ENCODE results near the gene FAM227A. TPM values are rescaled to one million over a fixed set of nuclear protein-coding genes. Genes with fewer than 3 reads are reported as not detected.
"Not testable (repeated sequence)": the region's sequence is repeated elsewhere in the genome, so short reads cannot be mapped to it uniquely, and the experiment has no call there.

FAM227A gene
- total RNA-seq, 2 donors from 2014 or later = 0.37 to 1.2 TPM

DNA sequence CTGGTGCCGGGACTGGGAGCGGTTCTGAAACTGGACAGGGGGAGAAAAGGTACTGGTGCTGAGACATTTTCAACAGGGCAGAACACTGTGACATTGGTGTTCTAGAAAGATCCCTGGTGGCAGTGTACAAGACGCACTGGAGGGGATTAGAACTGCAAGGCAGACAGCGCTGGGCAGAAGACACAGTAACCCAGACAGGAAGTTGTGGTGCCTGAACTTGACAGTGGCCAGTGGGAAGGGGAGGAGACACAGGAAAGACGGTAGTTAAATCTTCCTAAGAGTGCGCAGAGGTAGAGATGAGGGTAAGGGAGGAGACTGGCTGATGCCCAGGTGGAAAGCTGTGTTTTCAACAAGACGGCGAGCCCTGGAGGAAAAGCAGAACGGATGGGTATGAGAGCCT, 24.5 kb downstream of the FAM227A start:
- ATAC-seq = peak; percentile 47 to 61
- Mint-ChIP-seq H3K9me3 (no peaks in the 10 kb centered on the region), H3K27ac (peak overlapping the region; percentile 60 to 67), H3K36me3 (no peaks in the 10 kb centered on the region)
- DNase-seq (ENCODE audit: low spot score in 2 of 2) = no peak

- Mint-ChIP-seq H3K9me3 (no peaks in the 10 kb centered on the region), H3K27ac (no peak overlapping the region), H3K36me3 (no peaks in the 10 kb centered on the region)
- ATAC-seq (no peak), DNase-seq (ENCODE audit: low spot score in 2 of 2) (no peak)
These were observed 27.1 kb downstream of the FAM227A start for GRCh38 chr22:38629108-38629507.

- H3K27ac Mint-ChIP-seq = no peak overlapping the region
- ATAC-seq = no peak
These were observed 27.7 kb downstream of the FAM227A start for GRCh38 chr22:38628444-38628843.

GRCh38 chr22:38623351-38623750, 32.8 kb downstream of the FAM227A start:
- DNase-seq (ENCODE audit: low spot score in 2 of 2) (no peak), ATAC-seq (no peak)

More at GRCh38 chr22:38628444-38628843, 27.7 kb downstream of the FAM227A start:
- H3K36me3 Mint-ChIP-seq = no peaks in the 10 kb centered on the region
- no peaks in the 10 kb centered on the region for H3K9me3 Mint-ChIP-seq
- no peak for DNase-seq (ENCODE audit: low spot score in 2 of 2)

GRCh38 chr22:38618682-38619081, 37.5 kb downstream of the FAM227A start:
- Mint-ChIP-seq H3K27ac (no peak overlapping the region), H3K36me3 (peaks cover 0 to 14% of the 10 kb centered on the region in 2 donors), H3K9me3 (peaks cover 0 to 4% of the 10 kb centered on the region in 2 donors)
- ATAC-seq = no peak
- DNase-seq (ENCODE audit: low spot score in 2 of 2) = no peak

More at GRCh38 chr22:38623351-38623750, 32.8 kb downstream of the FAM227A start:
- Mint-ChIP-seq H3K36me3 (peaks cover 0 to 7% of the 10 kb centered on the region in 2 donors), H3K27ac (no peak overlapping the region), H3K9me3 (peaks cover 0 to 1% of the 10 kb centered on the region in 2 donors)

DNA sequence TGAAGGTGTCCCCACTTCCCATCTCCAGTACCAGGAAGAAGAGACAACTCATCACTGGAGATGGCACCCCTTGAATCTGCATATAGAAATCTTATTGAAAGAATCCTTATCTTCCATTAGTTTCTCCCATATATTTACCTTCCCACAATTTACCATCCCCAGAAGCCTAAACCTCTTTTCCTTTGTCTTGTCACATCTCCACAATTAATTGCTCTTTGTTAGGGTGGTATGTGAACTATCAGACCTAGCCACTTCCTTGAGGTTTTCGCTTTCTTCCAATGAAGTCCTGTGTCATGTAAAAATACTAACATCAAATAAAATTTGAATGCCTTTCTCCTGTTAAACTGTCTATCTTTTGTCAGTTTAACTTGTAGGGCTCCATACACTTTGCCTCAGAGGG, 37.9 kb downstream of the FAM227A start:
- ATAC-seq (no peak), DNase-seq (ENCODE audit: low spot score in 2 of 2) (no peak)
- peaks cover 0 to 14% of the 10 kb centered on the region in 2 donors for H3K36me3 Mint-ChIP-seq
- peaks cover 0 to 4% of the 10 kb centered on the region in 2 donors for H3K9me3 Mint-ChIP-seq
- no peak overlapping the region for H3K27ac Mint-ChIP-seq

DNA sequence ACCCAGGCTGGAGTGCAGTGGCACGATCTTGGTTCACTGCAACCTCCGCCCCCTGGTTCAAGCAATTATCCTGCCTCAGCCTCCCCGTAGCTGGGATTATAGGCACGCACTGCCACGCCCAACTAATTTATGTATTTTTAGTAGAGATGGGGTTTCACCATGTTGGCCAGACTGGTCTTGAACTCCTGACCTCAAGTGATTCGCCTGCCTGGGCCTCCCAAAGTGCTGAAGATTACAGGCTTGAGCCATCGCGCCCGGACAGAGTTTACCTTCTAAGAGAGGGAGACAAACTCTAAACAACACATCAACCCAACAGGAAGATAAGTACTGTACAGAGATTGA, 41.2 kb downstream of the FAM227A start:
- H3K36me3 Mint-ChIP-seq = peaks cover 0 to 14% of the 10 kb centered on the region in 2 donors
- DNase-seq (ENCODE audit: low spot score in 2 of 2); H3K27ac Mint-ChIP-seq; H3K9me3 Mint-ChIP-seq; ATAC-seq: not testable (repeated sequence)

- ATAC-seq (no peak), DNase-seq (ENCODE audit: low spot score in 2 of 2) (peak in 1 of 2 donors; percentile 0)
- Mint-ChIP-seq H3K27ac (no peak overlapping the region), H3K36me3 (peaks cover 0 to 14% of the 10 kb centered on the region in 2 donors), H3K9me3 (peaks cover 0 to 4% of the 10 kb centered on the region in 2 donors)
These were observed 41.7 kb downstream of the FAM227A start for GRCh38 chr22:38614332-38615063.

DNA sequence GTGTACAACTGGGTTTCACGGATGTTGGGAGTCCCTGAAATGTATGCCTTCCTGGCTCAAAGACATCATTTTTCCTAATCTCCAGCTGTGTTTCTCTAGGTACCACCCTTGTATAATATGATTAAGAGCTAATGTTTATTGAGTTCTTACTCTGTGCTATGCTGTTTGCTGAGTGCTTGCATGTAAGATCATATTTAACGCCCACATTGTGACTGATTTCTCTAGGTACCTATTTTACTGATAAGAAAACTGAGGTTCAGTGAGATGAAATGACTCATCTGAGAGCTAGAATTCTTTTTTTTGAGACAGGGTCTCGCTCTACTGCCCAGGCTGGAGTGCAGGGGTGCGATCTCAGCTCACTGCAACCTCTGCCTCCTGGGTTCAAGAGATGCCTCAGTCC, 42.6 kb downstream of the FAM227A start:
- peak; percentile 61 to 88 for ATAC-seq

DNA sequence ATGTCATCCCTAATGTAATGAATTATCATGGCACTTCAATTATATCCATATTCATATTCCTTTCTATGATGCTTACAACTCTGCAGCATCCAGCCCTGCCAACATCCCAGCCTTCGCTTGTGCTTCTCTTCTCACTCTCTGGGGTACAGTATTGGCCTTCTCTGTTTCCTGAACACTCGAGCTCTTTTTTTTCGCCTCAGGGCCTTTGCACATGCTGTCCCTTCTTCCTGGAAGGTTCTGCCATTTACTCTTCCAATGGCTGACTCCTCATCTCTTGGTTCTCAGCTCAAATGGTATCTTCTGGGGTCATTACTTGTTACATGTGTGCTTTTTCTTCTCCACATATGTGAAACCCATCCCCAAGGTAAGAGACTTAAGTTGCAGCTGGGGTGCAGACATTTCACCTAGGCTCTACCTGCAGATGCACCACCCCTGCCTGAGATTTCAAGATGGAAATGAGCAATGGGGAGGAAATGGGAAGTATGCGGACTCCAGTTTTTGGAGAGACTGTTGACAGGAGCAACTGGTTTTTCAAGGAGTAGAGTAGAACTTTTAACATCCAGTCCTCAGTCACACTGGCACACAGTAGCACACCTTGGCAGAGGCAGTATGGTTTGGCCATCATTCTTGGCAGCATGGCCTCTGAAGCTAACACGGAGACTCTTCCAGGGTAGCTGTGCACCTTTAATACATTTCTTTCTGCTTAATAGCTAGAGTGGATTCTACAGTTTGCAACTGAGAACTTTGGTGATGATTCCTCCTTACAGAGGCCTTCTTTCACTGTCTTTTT, 43.8 kb downstream of the FAM227A start:
- peak in 1 of 2 donors; percentile 7 for DNase-seq (ENCODE audit: low spot score in 2 of 2)
- ATAC-seq = no peak
- Mint-ChIP-seq H3K27ac (no peak overlapping the region), H3K9me3 (no peaks in the 10 kb centered on the region), H3K36me3 (no peaks in the 10 kb centered on the region)

More for the DNA sequence above, 42.6 kb downstream of the FAM227A start:
- H3K27ac Mint-ChIP-seq = no peak overlapping the region
- DNase-seq (ENCODE audit: low spot score in 2 of 2) = no peak
- peaks cover 0 to 10% of the 10 kb centered on the region in 2 donors for H3K36me3 Mint-ChIP-seq
- H3K9me3 Mint-ChIP-seq = peaks cover 0 to 4% of the 10 kb centered on the region in 2 donors

DNA sequence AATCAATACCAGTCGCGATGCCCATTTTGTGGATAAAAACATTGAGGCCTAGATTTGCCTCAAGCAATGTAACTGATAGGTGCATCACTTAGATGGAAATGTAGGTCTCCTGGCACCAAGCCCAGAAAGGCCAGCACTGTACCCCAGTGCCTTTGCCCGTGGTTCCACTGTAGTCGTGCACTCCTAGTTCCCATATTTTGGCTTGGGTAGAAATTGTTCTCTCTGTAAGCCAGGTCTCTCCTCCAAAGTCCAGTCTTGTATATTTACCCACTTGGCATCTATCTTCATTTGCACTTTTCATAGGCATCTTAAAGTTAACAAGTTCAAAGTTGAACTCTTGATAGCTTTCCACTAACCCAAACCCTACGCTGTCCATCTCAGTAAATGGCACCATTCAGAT, 44.6 kb downstream of the FAM227A start:
- peak in 1 of 2 donors; percentile 2 for DNase-seq (ENCODE audit: low spot score in 2 of 2)
- Mint-ChIP-seq H3K9me3 (no peaks in the 10 kb centered on the region), H3K36me3 (no peaks in the 10 kb centered on the region), H3K27ac (no peak overlapping the region)
- no peak for ATAC-seq

GRCh38 chr22:38610234-38610633, 46.0 kb downstream of the FAM227A start:
- no peak for ATAC-seq
- DNase-seq (ENCODE audit: low spot score in 2 of 2) = peak in 1 of 2 donors; percentile 4
- no peak overlapping the region for H3K27ac Mint-ChIP-seq
- no peaks in the 10 kb centered on the region for H3K9me3 Mint-ChIP-seq
- no peaks in the 10 kb centered on the region for H3K36me3 Mint-ChIP-seq

DNA sequence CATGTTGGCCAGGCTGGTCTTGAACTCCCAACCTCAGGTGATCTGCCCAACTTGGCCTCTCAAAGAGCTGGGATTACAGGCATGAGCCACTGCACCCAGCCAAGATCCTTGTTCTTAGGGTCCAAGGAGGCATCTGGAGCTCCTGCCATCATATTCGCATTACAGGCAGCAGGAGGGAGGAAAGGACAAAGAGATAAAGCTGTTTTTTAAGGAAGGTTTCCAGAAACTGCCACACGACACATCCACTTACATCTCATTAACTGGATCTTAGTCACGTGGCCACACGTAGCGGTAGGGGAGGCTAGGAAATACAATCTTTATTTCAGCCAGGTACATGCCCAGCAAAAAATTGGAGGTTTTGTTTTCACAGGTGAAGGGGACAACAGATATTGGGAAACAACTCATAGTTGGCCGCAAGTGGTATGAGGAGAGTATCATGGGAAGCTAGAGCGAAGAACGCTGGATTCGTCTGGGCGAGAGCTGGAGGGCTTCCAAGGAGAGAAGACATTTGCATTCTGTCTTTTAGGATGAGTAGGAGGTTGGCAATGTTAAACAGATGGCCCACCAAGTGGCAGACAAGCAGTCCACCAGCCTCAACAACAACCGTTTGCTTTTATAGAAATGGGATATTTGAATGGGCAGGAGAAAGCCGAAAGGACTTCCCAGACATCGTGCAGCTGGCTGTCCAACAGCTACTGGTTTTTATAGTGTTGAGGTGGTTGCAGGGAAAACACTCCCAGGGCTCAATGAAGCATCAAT, 47.0 kb downstream of the FAM227A start:
- H3K27ac Mint-ChIP-seq = peak overlapping the region in 1 of 2 donors; percentile 79
- no peaks in the 10 kb centered on the region for H3K9me3 Mint-ChIP-seq
- DNase-seq (ENCODE audit: low spot score in 2 of 2) = peak in 1 of 2 donors; percentile 25
- no peak for ATAC-seq
- no peaks in the 10 kb centered on the region for H3K36me3 Mint-ChIP-seq

- ATAC-seq (no peak), DNase-seq (ENCODE audit: low spot score in 2 of 2) (peak in 1 of 2 donors; percentile 21)
- H3K36me3 Mint-ChIP-seq = no peaks in the 10 kb centered on the region
These were observed 48.5 kb downstream of the FAM227A start for GRCh38 chr22:38607680-38608079.

GRCh38 chr22:38602166-38602565, 54.0 kb downstream of the FAM227A start:
- no peaks in the 10 kb centered on the region for H3K36me3 Mint-ChIP-seq
- no peak overlapping the region for H3K27ac Mint-ChIP-seq
- H3K9me3 Mint-ChIP-seq = no peaks in the 10 kb centered on the region
- DNase-seq (ENCODE audit: low spot score in 2 of 2) (no peak), ATAC-seq (no peak)

More at GRCh38 chr22:38607680-38608079, 48.5 kb downstream of the FAM227A start:
- H3K27ac Mint-ChIP-seq = no peak overlapping the region
- H3K9me3 Mint-ChIP-seq = no peaks in the 10 kb centered on the region

DNA sequence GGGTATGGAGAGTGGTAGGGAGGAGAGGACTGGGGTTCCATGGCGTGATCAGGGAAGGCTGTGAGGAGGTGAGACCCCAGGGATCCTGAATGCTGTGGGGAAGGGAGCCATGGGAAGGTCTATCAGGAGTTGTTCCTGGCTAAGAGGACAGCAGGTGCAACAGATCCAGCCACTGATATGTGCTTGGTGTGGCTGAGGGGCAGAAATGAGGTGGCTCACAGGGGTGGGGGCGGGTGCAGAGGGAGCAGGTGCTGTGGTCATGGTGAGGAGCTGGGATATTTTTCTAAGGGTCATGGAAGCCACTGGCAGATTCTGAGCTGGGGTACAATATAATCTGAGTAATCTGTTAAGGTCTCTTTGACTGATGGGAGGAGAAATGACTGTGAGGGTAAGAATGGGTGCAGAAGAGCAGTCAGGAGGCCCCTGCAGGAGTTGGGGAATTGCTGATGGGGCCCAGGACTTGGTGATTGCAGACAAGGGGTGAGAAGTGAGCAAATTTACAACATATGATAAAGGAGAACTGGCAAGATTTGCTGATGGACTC, 54.9 kb downstream of the FAM227A start:
- Mint-ChIP-seq H3K27ac (no peak overlapping the region), H3K36me3 (no peaks in the 10 kb centered on the region), H3K9me3 (no peaks in the 10 kb centered on the region)
- ATAC-seq (peak in 1 of 2 donors; percentile 76), DNase-seq (ENCODE audit: low spot score in 2 of 2) (peak in 1 of 2 donors; percentile 11)
